A549 (cell line): ENCODE data around the gene BPIFA1. TPM values are rescaled to one million over a fixed set of nuclear protein-coding genes. Genes with fewer than 3 reads are reported as not detected.

ENCODE experiments used
- ATAC-seq, 2 experiments: fragments of 200-7000 bp in 1 of 2; fragments of >200 bp in 1 of 2; cut with Nextera tagmentation in 1 of 2; cut with Tn5 transposase in 1 of 2; 3 replicates each; pipeline versions ENCODE4 v1.8.0 to v1.9.1; 2018 to 2020; ENCODE audit warnings: mild to moderate bottlenecking in 1 of 2, moderate library complexity in 1 of 2
- CTCF ChIA-PET: fragments of 300-600 bp; sonication (Branson Sonifier 250); formaldehyde crosslinking; extraction: SDS; loops from one replicate; lab custom pipeline; 2021; ENCODE audit warnings: antibody characterized with exemption, inconsistent platforms; lab: Yijun Ruan, JAX
- POLR2A ChIA-PET: fragments of 350-600 bp; formaldehyde crosslinking; extraction: SDS; loops from one replicate; lab custom pipeline; 2021; ENCODE audit warnings: antibody characterized with exemption, inconsistent platforms; lab: Yijun Ruan, JAX
- DNase-seq, 2 experiments: peaks; one replicate each; pipeline versions ENCODE4 v3.0.0 to v3.0.0-alpha.2; 2011 to 2016; ENCODE audit warnings: low read depth in 1 of 2, low spot score in 1 of 2
- FAIRE-seq: peaks from 2 replicates; lab custom pipeline; 2011; peaks lifted over from hg19 to GRCh38; lab: Jason Lieb, UNC
- H3K27ac ChIP-seq, 2 experiments: fragments of >200 bp; sonication (Bioruptor Twin); formaldehyde crosslinking; 3 replicates each; pipeline ENCODE4 v1.5.1; 2016 to 2017
- H3K4me1 ChIP-seq: fragments of >200 bp; sonication (Bioruptor Twin); formaldehyde crosslinking; 3 replicates; pipeline ENCODE4 v1.6.1; 2016
- H3K4me2 ChIP-seq: fragments of >200 bp; sonication (Bioruptor Twin); formaldehyde crosslinking; 3 replicates; pipeline ENCODE4 v1.6.1; 2016
- H3K4me3 ChIP-seq: fragments of >200 bp; sonication (Bioruptor Twin); formaldehyde crosslinking; 3 replicates; pipeline ENCODE4 v1.5.1; 2016
- H3K9me3 ChIP-seq: fragments of >200 bp; sonication (Bioruptor Twin); formaldehyde crosslinking; 3 replicates; pipeline ENCODE4 v1.6.1; 2016
- BHLHE40 ChIP-seq: IDR thresholded peaks from 2 replicates; pipeline ENCODE4 v1.6.1; 2012; ENCODE audit warnings: low read depth, low read length, inconsistent platforms
- EHF ChIP-seq: fragments of 250-450 bp; sonication (Bioruptor Pico); IDR thresholded peaks from 2 replicates; pipeline ENCODE4 v1.5.0; 2020; ENCODE audit warnings: mild to moderate bottlenecking
- EHMT2 ChIP-seq: fragments of 200-600 bp; sonication (generic); IDR thresholded peaks from 2 replicates; pipeline ENCODE4 v1.6.1; 2016; ENCODE audit warnings: antibody characterized with exemption, low read depth, mild to moderate bottlenecking, moderate library complexity
- ESRRA ChIP-seq: fragments of 150-350 bp; IDR thresholded peaks from 2 replicates; pipeline ENCODE4 v1.6.1; 2014; ENCODE audit warnings: mild to moderate bottlenecking, low read length, borderline replicate concordance
- FOSB ChIP-seq: fragments of 250-450 bp; sonication (Bioruptor Pico); IDR thresholded peaks from 2 replicates; pipeline ENCODE4 v1.5.0; 2020; ENCODE audit warnings: mild to moderate bottlenecking, moderate library complexity
- HEYL ChIP-seq: fragments of 250-450 bp; sonication (Bioruptor Pico); IDR thresholded peaks from 2 replicates; pipeline ENCODE4 v1.8.0; 2021; ENCODE audit warnings: mild to moderate bottlenecking, moderate library complexity
- HOXA7 ChIP-seq: fragments of 250-450 bp; sonication (Bioruptor Pico); IDR thresholded peaks from 2 replicates; pipeline ENCODE4 v1.5.0; 2020; ENCODE audit warnings: mild to moderate bottlenecking, moderate library complexity
- JUN ChIP-seq, 2 experiments: fragments of >200 bp; sonication (Bioruptor Twin); formaldehyde crosslinking; IDR thresholded peaks; 2 replicates in 1 of 2; 3 replicates in 1 of 2; pipeline ENCODE4 v1.6.1; 2016 to 2017
- JUNB ChIP-seq: fragments of >200 bp; sonication (Bioruptor Twin); formaldehyde crosslinking; IDR thresholded peaks from 2 replicates; pipeline ENCODE4 v1.6.1; 2016
- KDM1A ChIP-seq: fragments of 200-600 bp; sonication (generic); IDR thresholded peaks from 2 replicates; pipeline ENCODE4 v1.6.1; 2016; ENCODE audit warnings: low read depth, mild to moderate bottlenecking
- NPAS2 ChIP-seq: fragments of 250-450 bp; sonication (Bioruptor Pico); IDR thresholded peaks from 2 replicates; pipeline ENCODE4 v1.8.0; 2022; ENCODE audit warnings: mild to moderate bottlenecking, moderate library complexity, borderline replicate concordance
- POLR2AphosphoS2 ChIP-seq: conservative IDR thresholded peaks from 2 replicates; pipeline ENCODE4 v1.6.1; 2012; ENCODE audit warnings: low read length, improper control_type of control experiment, inconsistent platforms
- ZC3H11A ChIP-seq: fragments of 450-650 bp; IDR thresholded peaks from 2 replicates; pipeline ENCODE4 v1.6.1; 2014; ENCODE audit warnings: antibody characterized with exemption, mild to moderate bottlenecking
- WGBS: methylation state at CpG from one replicate; pipeline ENCODE4 v1.1.6; 2017; ENCODE audit errors: missing lambda C conversion rate; 5-methylcytosine and 5-hydroxymethylcytosine counted together
- polyA plus RNA-seq, 4 experiments: library from polyadenylated mRNA; depleted of rRNA in 3 of 4; stranded (reverse); fragments of >200 nt; fragmentation: RNase III in 1 of 4; extraction: RNeasy Plus Mini Kit Qiagen cat#74134 plus additional on column Dnase treatment in 1 of 4; gene quantifications; 2 replicates in 3 of 4; 3 replicates in 1 of 4; pipeline ENCODE4 v1.2.3, GENCODE V29; 2011 to 2017
- TF ChIP-seq, protein P1 (sequence below): IDR thresholded peaks from 2 replicates; pipeline ENCODE4 v1.6.1; 2012
- TF ChIP-seq, protein P2 (sequence below): fragments of 250-450 bp; sonication (Bioruptor Pico); IDR thresholded peaks from 2 replicates; pipeline ENCODE4 v1.5.0; 2021; ENCODE audit warnings: mild to moderate bottlenecking, moderate library complexity, borderline replicate concordance
- TF ChIP-seq, protein P3 (sequence below): IDR thresholded peaks from 2 replicates; pipeline ENCODE4 v1.6.1; 2012
- TF ChIP-seq, protein P4 (sequence below): IDR thresholded peaks from 2 replicates; pipeline ENCODE4 v1.6.1; 2012; ENCODE audit warnings: low read depth, borderline replicate concordance
- TF ChIP-seq, protein P5 (sequence below): fragments of 200-600 bp; sonication (generic); IDR thresholded peaks from 2 replicates; pipeline ENCODE4 v1.6.1; 2016; ENCODE audit warnings: antibody characterized with exemption, mild to moderate bottlenecking, moderate library complexity

Gene BPIFA1
- polyA plus RNA-seq, 2 of the 4 experiments (the other 2 are of a cell fraction), result not detected

DNA sequence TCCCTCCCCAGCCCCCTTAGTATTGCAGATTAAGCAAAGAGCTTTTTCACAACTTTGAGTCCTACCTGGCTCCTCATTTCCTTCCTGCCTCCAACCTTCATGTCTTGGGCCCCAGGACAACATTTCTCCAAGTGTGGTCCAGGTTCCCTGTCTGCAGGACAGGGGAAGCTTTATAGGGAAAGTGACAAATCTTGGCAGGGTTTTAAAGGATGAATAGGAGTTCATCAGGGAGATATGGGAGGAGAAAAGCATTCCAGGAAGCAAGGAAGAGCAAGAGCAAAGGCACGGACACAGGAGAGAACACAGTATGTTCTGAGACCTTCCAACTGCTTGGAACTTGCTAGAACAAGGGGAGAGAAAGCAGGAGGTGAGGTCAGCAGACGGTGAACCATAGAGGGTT is 49.1 kb downstream of the BPIFA1 start:
- H3K9me3 ChIP-seq, result no peaks in the 10 kb centered on the region
- H3K27ac ChIP-seq, result no peak overlapping the region
- ATAC-seq, result no peak
- DNase-seq, result no peak
- no peaks in the 10 kb centered on the region for H3K4me1 ChIP-seq
- FAIRE-seq, result no peak
- TF ChIP-seq JUNB (no peak), ZC3H11A (no peak), BHLHE40 (no peak), KDM1A (no peak), HOXA7 (CRISPR knock-in tag) (no peak), JUN (IDR thresholded peaks at IDR 0.05) (no peak), ESRRA (no peak), EHF (no peak), POLR2AphosphoS2 (no peak)
- TF ChIP-seq, protein P1, sequence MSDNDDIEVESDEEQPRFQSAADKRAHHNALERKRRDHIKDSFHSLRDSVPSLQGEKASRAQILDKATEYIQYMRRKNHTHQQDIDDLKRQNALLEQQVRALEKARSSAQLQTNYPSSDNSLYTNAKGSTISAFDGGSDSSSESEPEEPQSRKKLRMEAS, result no peak
- TF ChIP-seq, protein P2, sequence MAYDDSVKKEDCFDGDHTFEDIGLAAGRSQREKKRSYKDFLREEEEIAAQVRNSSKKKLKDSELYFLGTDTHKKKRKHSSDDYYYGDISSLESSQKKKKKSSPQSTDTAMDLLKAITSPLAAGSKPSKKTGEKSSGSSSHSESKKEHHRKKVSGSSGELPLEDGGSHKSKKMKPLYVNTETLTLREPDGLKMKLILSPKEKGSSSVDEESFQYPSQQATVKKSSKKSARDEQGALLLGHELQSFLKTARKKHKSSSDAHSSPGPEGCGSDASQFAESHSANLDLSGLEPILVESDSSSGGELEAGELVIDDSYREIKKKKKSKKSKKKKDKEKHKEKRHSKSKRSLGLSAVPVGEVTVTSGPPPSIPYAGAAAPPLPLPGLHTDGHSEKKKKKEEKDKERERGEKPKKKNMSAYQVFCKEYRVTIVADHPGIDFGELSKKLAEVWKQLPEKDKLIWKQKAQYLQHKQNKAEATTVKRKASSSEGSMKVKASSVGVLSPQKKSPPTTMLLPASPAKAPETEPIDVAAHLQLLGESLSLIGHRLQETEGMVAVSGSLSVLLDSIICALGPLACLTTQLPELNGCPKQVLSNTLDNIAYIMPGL (CRISPR knock-in tag), result no peak
- no peak overlapping the region for H3K4me3 ChIP-seq
- POLR2A ChIA-PET, result no interaction called here
- H3K4me2 ChIP-seq, result no peak overlapping the region
- WGBS, result 35% methylated on average over 2 of the region's 2 CpGs
- CTCF ChIA-PET, result interaction anchor here (1.0 to 1.8 kb wide), 4 partner anchors 9 to 53 kb away, joined by 3 to 7 read pairs (median 4); no protein-coding TSS in a partner anchor

DNA sequence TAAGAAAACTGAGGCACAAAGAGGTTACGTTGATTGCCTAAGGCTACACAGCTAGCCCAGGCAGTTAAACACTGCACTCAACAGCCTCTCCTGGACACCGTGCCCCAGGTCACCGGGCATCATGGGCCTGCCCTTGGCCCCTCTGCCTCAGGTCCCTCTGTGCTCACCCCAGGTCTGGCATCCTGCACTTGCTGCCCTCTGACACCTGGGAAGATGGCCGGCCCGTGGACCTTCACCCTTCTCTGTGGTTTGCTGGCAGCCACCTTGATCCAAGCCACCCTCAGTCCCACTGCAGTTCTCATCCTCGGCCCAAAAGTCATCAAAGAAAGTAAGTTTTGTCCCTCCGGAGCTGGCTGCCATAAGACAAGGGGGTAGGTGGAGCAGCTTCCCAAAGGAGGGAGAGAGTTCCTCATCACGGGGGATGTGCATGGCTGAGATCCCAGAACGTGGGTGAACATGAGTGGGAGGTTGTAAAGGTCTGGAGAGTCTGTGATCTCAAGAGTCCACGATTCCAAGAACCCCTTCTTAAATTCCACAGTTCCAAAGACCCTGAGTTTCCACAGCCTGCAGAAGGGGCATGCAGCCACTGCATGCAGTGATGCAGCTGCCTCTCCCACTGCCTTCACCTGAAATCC is 50.2 kb downstream of the BPIFA1 start:
- POLR2A ChIA-PET, result no interaction called here
- H3K4me3 ChIP-seq, result no peak overlapping the region
- no peaks in the 10 kb centered on the region for H3K9me3 ChIP-seq
- H3K4me2 ChIP-seq, result no peak overlapping the region
- CTCF ChIA-PET, result interaction anchor here (0.8 to 1.8 kb wide), 5 partner anchors 9 to 23 kb away, joined by 3 to 5 read pairs (median 4); no protein-coding TSS in a partner anchor
- no peaks in the 10 kb centered on the region for H3K4me1 ChIP-seq
- WGBS, result 43% methylated on average over 10 of the region's 10 CpGs
- DNase-seq (no peak), FAIRE-seq (no peak), ATAC-seq (no peak)
- TF ChIP-seq HEYL (CRISPR knock-in tag), result no peak
- TF ChIP-seq, protein P3, sequence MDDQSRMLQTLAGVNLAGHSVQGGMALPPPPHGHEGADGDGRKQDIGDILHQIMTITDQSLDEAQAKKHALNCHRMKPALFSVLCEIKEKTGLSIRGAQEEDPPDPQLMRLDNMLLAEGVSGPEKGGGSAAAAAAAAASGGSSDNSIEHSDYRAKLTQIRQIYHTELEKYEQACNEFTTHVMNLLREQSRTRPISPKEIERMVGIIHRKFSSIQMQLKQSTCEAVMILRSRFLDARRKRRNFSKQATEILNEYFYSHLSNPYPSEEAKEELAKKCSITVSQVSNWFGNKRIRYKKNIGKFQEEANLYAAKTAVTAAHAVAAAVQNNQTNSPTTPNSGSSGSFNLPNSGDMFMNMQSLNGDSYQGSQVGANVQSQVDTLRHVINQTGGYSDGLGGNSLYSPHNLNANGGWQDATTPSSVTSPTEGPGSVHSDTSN, result no peak
- no peak for TF ChIP-seq ZC3H11A
- no peak for TF ChIP-seq NPAS2 (CRISPR knock-in tag)
- no peak for TF ChIP-seq EHMT2
- TF ChIP-seq, protein P4, sequence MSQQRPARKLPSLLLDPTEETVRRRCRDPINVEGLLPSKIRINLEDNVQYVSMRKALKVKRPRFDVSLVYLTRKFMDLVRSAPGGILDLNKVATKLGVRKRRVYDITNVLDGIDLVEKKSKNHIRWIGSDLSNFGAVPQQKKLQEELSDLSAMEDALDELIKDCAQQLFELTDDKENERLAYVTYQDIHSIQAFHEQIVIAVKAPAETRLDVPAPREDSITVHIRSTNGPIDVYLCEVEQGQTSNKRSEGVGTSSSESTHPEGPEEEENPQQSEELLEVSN, result no peak
- TF ChIP-seq, protein P5, sequence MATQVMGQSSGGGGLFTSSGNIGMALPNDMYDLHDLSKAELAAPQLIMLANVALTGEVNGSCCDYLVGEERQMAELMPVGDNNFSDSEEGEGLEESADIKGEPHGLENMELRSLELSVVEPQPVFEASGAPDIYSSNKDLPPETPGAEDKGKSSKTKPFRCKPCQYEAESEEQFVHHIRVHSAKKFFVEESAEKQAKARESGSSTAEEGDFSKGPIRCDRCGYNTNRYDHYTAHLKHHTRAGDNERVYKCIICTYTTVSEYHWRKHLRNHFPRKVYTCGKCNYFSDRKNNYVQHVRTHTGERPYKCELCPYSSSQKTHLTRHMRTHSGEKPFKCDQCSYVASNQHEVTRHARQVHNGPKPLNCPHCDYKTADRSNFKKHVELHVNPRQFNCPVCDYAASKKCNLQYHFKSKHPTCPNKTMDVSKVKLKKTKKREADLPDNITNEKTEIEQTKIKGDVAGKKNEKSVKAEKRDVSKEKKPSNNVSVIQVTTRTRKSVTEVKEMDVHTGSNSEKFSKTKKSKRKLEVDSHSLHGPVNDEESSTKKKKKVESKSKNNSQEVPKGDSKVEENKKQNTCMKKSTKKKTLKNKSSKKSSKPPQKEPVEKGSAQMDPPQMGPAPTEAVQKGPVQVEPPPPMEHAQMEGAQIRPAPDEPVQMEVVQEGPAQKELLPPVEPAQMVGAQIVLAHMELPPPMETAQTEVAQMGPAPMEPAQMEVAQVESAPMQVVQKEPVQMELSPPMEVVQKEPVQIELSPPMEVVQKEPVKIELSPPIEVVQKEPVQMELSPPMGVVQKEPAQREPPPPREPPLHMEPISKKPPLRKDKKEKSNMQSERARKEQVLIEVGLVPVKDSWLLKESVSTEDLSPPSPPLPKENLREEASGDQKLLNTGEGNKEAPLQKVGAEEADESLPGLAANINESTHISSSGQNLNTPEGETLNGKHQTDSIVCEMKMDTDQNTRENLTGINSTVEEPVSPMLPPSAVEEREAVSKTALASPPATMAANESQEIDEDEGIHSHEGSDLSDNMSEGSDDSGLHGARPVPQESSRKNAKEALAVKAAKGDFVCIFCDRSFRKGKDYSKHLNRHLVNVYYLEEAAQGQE, result no peak
- TF ChIP-seq FOSB (CRISPR knock-in tag), result no peak
- TF ChIP-seq, protein P1, result no peak
- no peak overlapping the region for H3K27ac ChIP-seq
